ENCODE measurements around the gene IL9R. TPM values are rescaled to one million over a fixed set of nuclear protein-coding genes. Genes with fewer than 3 reads are reported as not detected.

IL9R gene, protein sequence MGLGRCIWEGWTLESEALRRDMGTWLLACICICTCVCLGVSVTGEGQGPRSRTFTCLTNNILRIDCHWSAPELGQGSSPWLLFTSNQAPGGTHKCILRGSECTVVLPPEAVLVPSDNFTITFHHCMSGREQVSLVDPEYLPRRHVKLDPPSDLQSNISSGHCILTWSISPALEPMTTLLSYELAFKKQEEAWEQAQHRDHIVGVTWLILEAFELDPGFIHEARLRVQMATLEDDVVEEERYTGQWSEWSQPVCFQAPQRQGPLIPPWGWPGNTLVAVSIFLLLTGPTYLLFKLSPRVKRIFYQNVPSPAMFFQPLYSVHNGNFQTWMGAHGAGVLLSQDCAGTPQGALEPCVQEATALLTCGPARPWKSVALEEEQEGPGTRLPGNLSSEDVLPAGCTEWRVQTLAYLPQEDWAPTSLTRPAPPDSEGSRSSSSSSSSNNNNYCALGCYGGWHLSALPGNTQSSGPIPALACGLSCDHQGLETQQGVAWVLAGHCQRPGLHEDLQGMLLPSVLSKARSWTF
- 0.07 TPM in 1 of 2 replicates, not detected in the other for total RNA-seq

DNA sequence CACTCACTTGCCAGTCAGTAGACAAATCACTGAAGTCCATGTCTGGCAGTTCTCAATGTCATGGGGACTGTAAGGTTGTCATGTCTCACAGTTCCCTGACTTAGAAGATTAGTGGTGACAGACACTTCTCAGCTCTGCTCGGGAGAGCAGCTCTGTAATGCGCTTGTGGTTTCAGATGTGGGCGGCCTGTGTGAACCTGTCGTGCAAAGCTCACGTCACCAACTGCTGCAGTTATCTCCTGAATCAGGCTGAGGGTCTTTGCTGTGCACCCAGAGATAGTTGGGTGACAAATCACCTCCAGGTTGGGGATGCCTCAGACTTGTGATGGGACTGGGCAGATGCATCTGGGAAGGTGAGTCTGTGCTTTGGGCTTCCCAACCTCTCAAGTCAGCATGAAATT, at the start of gene IL9R:
Gene IL9R, plus strand, starts transcription at position 261 of the 400 bp plus-strand sequence. Its CDS starts 64 bp downstream, at position 325.
- DNase-seq (ENCODE audit: low read depth), result no peak
- no peak within 1 kb of the TSS for H3K4me3 ChIP-seq (ENCODE audit: low read depth, low read length)
- TF ChIP-seq, protein P1, sequence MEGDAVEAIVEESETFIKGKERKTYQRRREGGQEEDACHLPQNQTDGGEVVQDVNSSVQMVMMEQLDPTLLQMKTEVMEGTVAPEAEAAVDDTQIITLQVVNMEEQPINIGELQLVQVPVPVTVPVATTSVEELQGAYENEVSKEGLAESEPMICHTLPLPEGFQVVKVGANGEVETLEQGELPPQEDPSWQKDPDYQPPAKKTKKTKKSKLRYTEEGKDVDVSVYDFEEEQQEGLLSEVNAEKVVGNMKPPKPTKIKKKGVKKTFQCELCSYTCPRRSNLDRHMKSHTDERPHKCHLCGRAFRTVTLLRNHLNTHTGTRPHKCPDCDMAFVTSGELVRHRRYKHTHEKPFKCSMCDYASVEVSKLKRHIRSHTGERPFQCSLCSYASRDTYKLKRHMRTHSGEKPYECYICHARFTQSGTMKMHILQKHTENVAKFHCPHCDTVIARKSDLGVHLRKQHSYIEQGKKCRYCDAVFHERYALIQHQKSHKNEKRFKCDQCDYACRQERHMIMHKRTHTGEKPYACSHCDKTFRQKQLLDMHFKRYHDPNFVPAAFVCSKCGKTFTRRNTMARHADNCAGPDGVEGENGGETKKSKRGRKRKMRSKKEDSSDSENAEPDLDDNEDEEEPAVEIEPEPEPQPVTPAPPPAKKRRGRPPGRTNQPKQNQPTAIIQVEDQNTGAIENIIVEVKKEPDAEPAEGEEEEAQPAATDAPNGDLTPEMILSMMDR (conservative IDR thresholded peaks at IDR 0.05; ENCODE audit: low read depth, low read length), result no peak

DNA sequence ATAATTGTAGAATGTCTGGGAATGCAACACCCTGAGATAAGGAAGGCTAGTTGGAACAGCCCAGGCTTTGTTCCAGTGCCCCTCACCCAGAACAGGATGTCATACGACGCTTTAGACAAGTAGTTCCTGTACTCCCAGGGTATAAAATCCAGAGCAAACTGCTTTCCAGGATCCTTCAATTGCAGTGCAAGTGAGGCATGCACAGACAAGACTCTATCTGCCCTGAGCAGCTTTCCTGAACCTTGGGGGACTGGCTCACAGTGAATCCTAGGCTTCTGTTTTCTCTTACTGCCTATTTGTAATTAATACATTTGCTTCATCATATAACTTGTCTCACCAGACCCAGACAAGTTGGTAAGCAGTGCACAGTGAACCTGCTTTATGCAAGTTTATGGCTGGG, 48.4 kb upstream of the IL9R start:
- TF ChIP-seq, protein P1 (conservative IDR thresholded peaks at IDR 0.05; ENCODE audit: low read depth, low read length), result no peak
- H3K4me3 ChIP-seq (ENCODE audit: low read depth, low read length), result no peak overlapping the region
- DNase-seq (ENCODE audit: low read depth), result no peak

DNA sequence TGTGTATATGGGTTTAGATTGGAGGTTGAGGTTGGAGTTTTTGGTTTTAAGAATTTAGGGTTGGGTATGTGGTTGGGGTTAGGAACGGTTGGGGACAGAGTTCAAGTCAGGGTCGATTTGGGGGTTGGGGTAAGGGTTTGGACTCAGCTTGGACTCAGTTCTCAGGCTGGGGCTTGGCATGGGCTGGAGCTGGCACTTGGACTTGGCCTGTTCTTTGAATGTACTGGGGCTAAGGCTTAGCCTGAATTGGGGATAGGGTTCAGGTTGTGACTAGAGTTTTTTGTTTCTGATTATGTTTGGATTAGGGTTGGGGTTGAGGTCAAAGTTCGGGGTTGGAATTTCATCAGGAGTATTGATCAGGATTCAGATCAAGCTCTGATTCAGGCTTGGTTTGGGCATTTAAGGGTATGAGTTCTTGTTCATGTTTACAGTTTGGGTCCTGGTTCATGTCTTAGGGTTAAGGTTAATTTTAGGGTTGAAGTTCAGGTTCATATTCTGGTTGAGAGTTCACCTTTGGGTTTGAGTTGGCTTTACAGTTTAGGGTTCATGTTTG, 46.2 kb upstream of the IL9R start:
- DNase-seq (ENCODE audit: low read depth), result no peak
- no peak overlapping the region for H3K4me3 ChIP-seq (ENCODE audit: low read depth, low read length)
- TF ChIP-seq, protein P1 (conservative IDR thresholded peaks at IDR 0.05; ENCODE audit: low read depth, low read length), result no peak

DNA sequence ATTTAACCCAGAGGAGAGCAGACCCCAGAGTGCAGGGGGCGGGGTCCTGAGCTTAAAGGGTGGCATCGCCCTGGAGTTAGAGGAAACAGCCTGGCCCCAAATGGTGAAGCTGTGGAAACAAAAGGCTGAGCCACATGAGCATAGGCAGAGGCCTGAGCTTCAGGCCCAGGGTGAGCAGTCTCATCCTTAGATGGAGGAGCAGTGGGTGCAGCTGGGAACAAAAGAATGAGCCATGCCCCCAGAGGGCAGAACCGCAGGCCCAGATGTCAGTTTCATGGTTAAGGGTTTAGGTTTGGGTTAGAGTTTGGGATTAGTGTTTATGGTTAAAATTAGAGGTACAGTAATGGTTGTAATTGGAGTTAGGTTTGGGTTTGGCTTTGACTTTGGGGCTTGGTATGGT, 44.4 kb upstream of the IL9R start:
- DNase-seq (ENCODE audit: low read depth), result no peak
- TF ChIP-seq, protein P1 (conservative IDR thresholded peaks at IDR 0.05; ENCODE audit: low read depth, low read length), result no peak

DNA sequence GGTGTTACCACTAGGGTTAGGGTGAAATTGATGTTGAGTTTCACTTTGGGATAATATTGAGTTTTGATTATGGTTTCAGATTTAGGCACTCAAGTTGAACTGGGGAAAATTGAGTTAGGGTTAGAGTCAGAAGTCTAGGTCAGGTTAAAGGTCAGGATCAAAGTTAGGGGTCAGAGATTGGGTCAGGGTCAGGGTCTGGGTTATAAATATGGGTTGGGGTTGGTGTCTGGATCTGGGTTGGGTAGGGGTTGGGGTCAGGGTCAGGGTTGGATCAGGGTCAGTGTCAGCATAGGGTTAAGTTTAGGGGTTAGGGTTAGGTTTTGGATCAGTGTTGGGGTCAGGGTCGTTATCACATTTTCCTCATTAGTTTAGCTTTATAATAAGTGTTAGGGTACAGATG, 42.7 kb upstream of the IL9R start:
- no peak for DNase-seq (ENCODE audit: low read depth)
- TF ChIP-seq, protein P1 (conservative IDR thresholded peaks at IDR 0.05; ENCODE audit: low read depth, low read length), result no peak
- no peak overlapping the region for H3K4me3 ChIP-seq (ENCODE audit: low read depth, low read length)

More for the DNA sequence above, 44.4 kb upstream of the IL9R start:
- no peak overlapping the region for H3K4me3 ChIP-seq (ENCODE audit: low read depth, low read length)

DNA sequence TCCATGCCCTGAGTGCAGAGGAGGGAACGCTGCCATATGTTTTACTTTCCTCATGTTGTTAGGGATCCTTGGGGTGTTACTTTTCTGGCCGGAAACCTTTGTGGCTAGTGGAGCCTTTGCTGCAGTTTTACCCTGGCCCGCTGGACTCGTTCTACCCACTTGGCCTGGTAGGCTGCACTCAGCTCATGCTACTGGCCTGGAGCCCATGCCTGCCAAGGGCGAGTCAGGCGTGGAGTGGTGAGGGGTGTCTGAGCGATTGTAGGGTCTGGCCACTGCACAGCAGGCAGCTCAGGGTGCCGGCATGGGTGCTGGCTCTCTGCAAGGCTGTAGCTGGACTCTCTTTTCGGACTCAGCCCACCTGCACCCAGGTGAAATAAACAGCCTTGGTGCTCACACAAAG, 41.4 kb upstream of the IL9R start:
- no peak overlapping the region for H3K4me3 ChIP-seq (ENCODE audit: low read depth, low read length)
- no peak for DNase-seq (ENCODE audit: low read depth)
- TF ChIP-seq, protein P1 (conservative IDR thresholded peaks at IDR 0.05; ENCODE audit: low read depth, low read length), result no peak

All from epithelial cell of proximal tubule (primary cell).